NB4 (cell line): ENCODE data around the gene AP2A2.

Source experiments
- MYC ChIP-seq: IDR thresholded peaks from 2 replicates; pipeline ENCODE4 v1.6.1; 2011; ENCODE audit warnings: low read depth, low read length
- POLR2A ChIP-seq: IDR thresholded peaks from 2 replicates; pipeline ENCODE4 v1.6.1; 2011; ENCODE audit warnings: mild to moderate bottlenecking; ENCODE audit not compliant: insufficient read length; ENCODE audit errors: extremely low read depth
- TF ChIP-seq, protein P1 (sequence below): IDR thresholded peaks from one replicate; pipeline ENCODE4 v1.5.1; 2012; ENCODE audit warnings: low read depth, low read length
- TF ChIP-seq, protein P2 (sequence below): IDR thresholded peaks from 2 replicates; pipeline ENCODE4 v1.6.1; 2011; ENCODE audit warnings: low read depth, low read length

DNA sequence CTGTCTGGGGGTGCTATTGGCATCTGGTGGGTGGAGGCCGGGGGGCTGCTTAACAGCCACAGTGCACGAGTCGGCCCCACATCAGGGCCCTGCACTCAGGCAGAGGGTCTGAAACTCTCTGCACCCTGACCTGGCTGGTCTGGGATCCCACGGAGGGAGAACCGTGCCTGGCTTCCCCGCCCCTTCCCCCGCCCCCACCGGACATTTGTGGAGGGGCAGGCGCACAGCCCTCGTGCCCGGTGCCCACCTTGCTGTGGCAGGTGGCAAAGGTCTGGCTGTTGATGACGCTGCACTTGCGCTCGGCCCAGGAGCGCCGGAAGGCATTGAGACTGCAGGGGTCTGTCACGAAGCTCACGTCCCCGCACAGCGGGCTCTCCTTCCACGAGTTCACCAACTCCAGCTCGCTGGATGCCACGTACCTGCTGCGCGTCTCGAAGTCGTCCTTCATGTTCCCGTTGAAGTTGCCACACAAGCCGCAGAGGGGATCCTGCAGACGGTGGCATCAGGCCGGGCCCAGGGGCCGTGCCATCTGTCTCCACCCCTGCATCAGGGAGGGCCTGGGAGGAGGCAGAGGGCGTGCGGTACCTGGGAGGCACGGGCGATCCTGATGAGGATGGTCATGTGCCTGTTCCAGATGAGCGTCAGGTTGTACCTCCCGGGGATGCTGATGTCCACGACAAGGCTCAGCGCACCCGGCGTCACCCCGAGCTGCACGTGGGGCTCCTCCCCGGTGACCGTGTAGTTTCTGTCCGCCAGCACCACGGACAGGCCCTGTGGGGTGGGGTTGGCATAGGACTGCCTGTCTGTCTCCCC is 99.1 kb downstream of the AP2A2 start:
- TF ChIP-seq, protein P1, sequence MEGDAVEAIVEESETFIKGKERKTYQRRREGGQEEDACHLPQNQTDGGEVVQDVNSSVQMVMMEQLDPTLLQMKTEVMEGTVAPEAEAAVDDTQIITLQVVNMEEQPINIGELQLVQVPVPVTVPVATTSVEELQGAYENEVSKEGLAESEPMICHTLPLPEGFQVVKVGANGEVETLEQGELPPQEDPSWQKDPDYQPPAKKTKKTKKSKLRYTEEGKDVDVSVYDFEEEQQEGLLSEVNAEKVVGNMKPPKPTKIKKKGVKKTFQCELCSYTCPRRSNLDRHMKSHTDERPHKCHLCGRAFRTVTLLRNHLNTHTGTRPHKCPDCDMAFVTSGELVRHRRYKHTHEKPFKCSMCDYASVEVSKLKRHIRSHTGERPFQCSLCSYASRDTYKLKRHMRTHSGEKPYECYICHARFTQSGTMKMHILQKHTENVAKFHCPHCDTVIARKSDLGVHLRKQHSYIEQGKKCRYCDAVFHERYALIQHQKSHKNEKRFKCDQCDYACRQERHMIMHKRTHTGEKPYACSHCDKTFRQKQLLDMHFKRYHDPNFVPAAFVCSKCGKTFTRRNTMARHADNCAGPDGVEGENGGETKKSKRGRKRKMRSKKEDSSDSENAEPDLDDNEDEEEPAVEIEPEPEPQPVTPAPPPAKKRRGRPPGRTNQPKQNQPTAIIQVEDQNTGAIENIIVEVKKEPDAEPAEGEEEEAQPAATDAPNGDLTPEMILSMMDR: no peak
- TF ChIP-seq POLR2A (no peak), MYC (no peak)
- TF ChIP-seq, protein P2, sequence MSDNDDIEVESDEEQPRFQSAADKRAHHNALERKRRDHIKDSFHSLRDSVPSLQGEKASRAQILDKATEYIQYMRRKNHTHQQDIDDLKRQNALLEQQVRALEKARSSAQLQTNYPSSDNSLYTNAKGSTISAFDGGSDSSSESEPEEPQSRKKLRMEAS: no peak
